IgD-negative memory B cell (primary cell): ENCODE measurements around the gene SLC39A11. TPM values are rescaled to one million over a fixed set of nuclear protein-coding genes. Genes with fewer than 3 reads are reported as not detected.

Source experiments
- H3K27ac Mint-ChIP-seq, 3 donors: one replicate each; pipeline ENCODE4 v1.8.0; 2020 to 2022; ENCODE audit warnings: mild to moderate bottlenecking in 3 of 3, mixed read lengths in 3 of 3, moderate library complexity in 1 of 3
- H3K27me3 Mint-ChIP-seq: one replicate; pipeline ENCODE4 v1.8.0; 2021; ENCODE audit warnings: mixed read lengths
- H3K36me3 Mint-ChIP-seq: one replicate; pipeline ENCODE4 v1.8.0; 2020; ENCODE audit warnings: mild to moderate bottlenecking, mixed read lengths
- H3K4me1 Mint-ChIP-seq, 3 donors: one replicate each; pipeline ENCODE4 v1.8.0; 2020 to 2022; ENCODE audit warnings: mixed read lengths in 3 of 3, mild to moderate bottlenecking in 1 of 3
- H3K4me3 Mint-ChIP-seq, 4 donors: one replicate each; pipeline ENCODE4 v1.8.0; 2020 to 2022; ENCODE audit warnings: mild to moderate bottlenecking in 4 of 4, mixed read lengths in 4 of 4, moderate library complexity in 3 of 4
- H3K9me3 Mint-ChIP-seq, 3 donors: one replicate each; pipeline ENCODE4 v1.8.0; 2020 to 2021; ENCODE audit warnings: mixed read lengths in 3 of 3, mild to moderate bottlenecking in 1 of 3
- polyA plus RNA-seq: library from polyadenylated mRNA; unstranded; fragments of 300-500 nt; fragmentation: Illumina TruSeq; gene quantifications from one replicate; pipeline ENCODE4 v1.2.3, GENCODE V29; 2021

SLC39A11 gene
- polyA plus RNA-seq, 1 donor from 2014 or later: 13.7 TPM

DNA sequence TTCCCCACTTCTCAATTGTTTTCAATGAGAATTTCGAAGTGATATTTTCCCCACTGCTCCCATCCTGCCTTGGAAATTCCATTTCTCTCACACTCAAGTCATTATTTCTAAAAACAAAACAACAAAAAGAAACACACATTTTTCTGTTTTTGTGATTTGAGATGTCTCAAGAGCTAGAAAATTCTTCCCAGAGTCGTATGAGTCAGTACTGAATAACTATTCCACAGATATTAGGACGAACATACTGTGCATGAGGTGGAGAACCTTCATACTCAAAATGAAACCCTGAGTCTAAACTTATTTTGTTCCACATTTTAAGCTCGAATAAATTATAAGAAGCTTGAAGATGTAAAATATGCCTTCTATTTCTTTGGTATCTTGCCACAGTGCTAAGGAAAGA lies 204.6 kb downstream of the SLC39A11 start:
- Mint-ChIP-seq H3K4me1 (peaks cover 0 to 2% (median 0%) of the 10 kb centered on the region in 3 donors), H3K27ac (peak overlapping the region in 1 of 3 donors; percentile 20), H3K36me3 (peaks cover 34% of the 10 kb centered on the region), H3K27me3 (no peaks in the 10 kb centered on the region), H3K4me3 (no peak overlapping the region), H3K9me3 (no peaks in the 10 kb centered on the region)

DNA sequence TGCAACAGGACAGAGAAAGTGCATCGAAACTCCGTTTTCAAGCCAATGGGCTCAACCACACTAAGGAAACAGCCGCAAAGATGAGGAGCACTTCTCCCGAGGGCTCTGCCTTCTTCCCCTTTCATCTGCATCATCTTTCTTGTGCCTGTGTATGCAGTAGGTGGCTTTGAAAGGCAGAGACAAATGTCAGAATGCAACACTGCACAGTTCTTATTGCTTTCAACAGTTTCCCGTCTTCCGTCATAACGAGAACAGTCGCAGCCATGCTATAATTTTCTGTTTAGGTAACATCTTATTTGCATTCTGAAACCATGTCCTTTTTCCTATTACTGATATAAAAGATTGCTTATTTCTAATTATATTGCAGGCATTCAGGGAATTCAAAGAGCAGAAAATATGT lies 205.2 kb downstream of the SLC39A11 start:
- H3K4me1 Mint-ChIP-seq: peaks cover 0 to 2% (median 0%) of the 10 kb centered on the region in 3 donors
- no peak overlapping the region for H3K4me3 Mint-ChIP-seq
- peaks cover 0 to 3% (median 0%) of the 10 kb centered on the region in 3 donors for H3K9me3 Mint-ChIP-seq
- H3K27ac Mint-ChIP-seq: no peak overlapping the region
- H3K27me3 Mint-ChIP-seq: no peaks in the 10 kb centered on the region
- H3K36me3 Mint-ChIP-seq: peaks cover 39% of the 10 kb centered on the region

DNA sequence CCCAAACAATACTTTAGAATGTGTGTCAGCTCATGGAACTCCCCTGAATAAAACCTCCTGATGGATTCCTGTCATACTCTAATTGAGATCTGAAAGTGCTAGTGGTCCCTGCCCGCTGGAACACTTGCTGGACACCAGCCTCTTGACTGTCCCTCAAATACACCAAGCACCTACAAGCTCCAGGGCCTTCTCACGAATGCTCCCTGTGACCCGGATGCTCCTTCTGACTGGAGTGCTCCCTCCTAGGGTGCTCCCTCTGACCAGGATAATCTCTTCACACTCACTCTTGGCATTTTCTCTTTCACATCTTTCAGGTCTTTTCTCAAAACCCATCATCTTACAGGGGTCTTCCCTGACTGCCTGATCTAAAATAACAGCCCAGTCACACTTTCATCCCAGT lies 205.9 kb downstream of the SLC39A11 start:
- H3K27ac Mint-ChIP-seq: no peak overlapping the region
- H3K36me3 Mint-ChIP-seq: peaks cover 46% of the 10 kb centered on the region
- peaks cover 0 to 2% (median 0%) of the 10 kb centered on the region in 3 donors for H3K4me1 Mint-ChIP-seq
- no peak overlapping the region for H3K4me3 Mint-ChIP-seq
- no peaks in the 10 kb centered on the region for H3K27me3 Mint-ChIP-seq
- H3K9me3 Mint-ChIP-seq: peaks cover 0 to 4% (median 0%) of the 10 kb centered on the region in 3 donors

DNA sequence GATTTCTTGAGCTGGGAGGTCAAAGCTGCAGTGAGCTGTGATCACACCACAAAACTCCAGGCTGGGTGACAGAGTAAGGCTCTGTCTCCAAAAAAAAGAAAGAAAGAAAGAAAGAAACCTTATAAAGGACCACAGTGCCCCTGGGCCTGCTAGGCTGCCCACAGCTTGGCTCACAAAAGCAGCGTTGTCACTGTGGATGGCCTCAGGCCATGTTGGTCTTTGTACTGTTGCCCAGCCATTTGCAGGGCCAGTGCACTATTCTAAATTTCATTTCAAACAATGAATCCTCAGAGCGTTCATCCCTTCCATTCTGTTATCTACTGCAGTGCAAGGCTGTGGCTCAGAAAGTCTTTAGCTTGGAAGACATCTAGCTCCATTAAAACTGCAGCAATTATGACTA lies 208.4 kb downstream of the SLC39A11 start:
- Mint-ChIP-seq H3K4me3 (no peak overlapping the region), H3K27me3 (no peaks in the 10 kb centered on the region), H3K36me3 (peaks cover 45% of the 10 kb centered on the region), H3K9me3 (peaks cover 6 to 9% (median 7%) of the 10 kb centered on the region in 3 donors), H3K4me1 (peaks cover 0 to 2% (median 0%) of the 10 kb centered on the region in 3 donors), H3K27ac (no peak overlapping the region)

DNA sequence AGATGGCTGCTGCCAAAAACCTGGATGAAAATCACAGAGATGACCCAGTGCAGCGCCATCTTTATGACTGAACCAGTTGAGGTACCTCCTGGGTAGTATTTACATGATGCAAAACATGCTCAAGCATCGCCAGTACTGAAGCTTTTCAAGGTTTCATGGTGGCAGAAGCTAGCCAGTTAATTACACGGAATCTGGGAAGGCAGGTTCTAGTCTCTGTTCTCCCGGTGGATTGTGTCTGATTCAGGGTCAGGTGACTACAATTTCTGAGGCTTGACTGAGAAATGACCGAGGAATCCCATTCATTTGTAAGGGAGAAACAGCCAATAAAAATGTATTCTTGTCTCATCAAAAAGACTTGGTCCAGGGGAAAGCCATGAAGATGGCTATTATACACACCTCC lies 209.1 kb downstream of the SLC39A11 start:
- no peaks in the 10 kb centered on the region for H3K27me3 Mint-ChIP-seq
- H3K4me1 Mint-ChIP-seq: peaks cover 0 to 2% (median 0%) of the 10 kb centered on the region in 3 donors
- H3K36me3 Mint-ChIP-seq: peaks cover 48% of the 10 kb centered on the region
- H3K27ac Mint-ChIP-seq: no peak overlapping the region
- H3K4me3 Mint-ChIP-seq: no peak overlapping the region
- peaks cover 7 to 12% (median 9%) of the 10 kb centered on the region in 3 donors for H3K9me3 Mint-ChIP-seq

DNA sequence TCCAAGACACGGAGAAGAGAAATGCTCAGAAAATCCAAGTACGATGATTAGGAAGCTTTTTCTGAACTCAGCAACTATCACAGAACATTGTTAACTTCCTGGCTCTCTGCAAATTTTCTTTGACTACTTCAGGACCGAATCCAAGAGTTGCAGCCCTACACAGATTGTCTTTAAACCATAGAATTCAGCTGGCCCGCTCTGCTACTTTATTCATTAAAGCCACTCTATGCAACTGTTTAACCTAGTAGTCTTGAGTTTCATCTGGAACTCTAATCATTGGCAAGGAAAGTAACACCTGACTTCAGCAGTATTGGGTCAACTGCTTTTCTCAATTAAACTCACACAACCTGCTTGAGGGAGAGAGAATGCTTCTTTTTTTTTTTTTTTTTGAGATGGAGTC lies 210.1 kb downstream of the SLC39A11 start:
- no peak overlapping the region for H3K27ac Mint-ChIP-seq
- H3K4me1 Mint-ChIP-seq: peaks cover 0 to 2% (median 0%) of the 10 kb centered on the region in 3 donors
- H3K27me3 Mint-ChIP-seq: no peaks in the 10 kb centered on the region
- H3K9me3 Mint-ChIP-seq: peaks cover 7 to 14% (median 12%) of the 10 kb centered on the region in 3 donors
- H3K36me3 Mint-ChIP-seq: peaks cover 47% of the 10 kb centered on the region
- no peak overlapping the region for H3K4me3 Mint-ChIP-seq

DNA sequence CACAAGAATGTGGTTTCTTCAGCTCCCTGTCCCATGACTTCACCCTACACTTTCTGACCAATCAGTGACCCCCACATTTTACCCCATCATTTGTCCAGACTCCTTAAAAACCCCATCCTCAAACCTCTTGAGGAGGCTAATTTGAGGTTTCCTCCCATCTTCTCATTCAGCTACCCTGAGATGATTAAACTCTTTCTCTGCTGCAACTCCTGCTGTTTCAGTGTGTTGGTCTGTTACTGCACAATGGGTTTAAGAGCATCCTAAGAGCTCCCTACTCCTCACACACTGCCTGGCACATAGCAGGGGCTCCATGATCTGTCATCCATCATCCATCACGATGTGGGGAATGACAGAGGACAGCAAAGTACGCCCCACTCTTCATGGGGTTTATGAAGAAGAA lies 212.6 kb downstream of the SLC39A11 start:
- no peaks in the 10 kb centered on the region for H3K27me3 Mint-ChIP-seq
- H3K9me3 Mint-ChIP-seq: peaks cover 15 to 35% (median 27%) of the 10 kb centered on the region in 3 donors
- no peaks in the 10 kb centered on the region for H3K4me1 Mint-ChIP-seq
- H3K36me3 Mint-ChIP-seq: peaks cover 44% of the 10 kb centered on the region
- H3K4me3 Mint-ChIP-seq: peak overlapping the region in 1 of 4 donors; percentile 37
- no peak overlapping the region for H3K27ac Mint-ChIP-seq

DNA sequence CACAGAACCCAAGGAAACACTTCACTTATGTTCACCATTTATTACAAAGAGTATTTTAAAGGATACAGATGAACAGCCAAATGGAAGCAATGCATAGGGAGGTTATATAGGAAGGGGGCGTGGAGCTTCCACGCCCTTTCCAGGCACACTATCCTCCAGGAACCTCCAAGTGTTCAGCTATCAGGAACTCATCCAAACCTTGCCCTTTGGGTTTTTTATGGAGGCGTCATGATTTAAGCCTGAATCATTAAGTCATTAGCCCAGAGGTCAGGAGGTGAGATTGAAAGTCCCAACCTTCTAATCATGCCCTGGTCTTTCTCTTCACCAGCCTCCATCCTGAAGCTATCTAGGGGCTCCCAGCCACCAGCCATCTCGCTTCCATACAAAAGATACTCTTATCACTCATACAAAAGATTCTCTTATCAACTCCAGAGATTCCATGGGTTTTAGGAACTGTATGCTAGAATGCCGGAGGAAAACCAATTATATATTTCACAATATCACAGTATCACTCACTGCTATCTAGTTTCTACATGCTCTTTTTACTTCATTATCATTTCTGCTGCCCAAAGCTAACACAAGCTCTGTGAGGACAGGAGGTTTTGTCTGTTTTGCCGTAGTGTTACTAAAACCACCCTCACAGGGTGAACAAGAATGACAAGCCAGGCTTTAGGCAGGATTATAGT lies 213.4 kb downstream of the SLC39A11 start:
- peaks cover 49% of the 10 kb centered on the region for H3K36me3 Mint-ChIP-seq
- H3K4me3 Mint-ChIP-seq: no peak overlapping the region
- H3K9me3 Mint-ChIP-seq: peaks cover 15 to 35% (median 27%) of the 10 kb centered on the region in 3 donors
- no peak overlapping the region for H3K27ac Mint-ChIP-seq
- H3K27me3 Mint-ChIP-seq: no peaks in the 10 kb centered on the region
- no peaks in the 10 kb centered on the region for H3K4me1 Mint-ChIP-seq

DNA sequence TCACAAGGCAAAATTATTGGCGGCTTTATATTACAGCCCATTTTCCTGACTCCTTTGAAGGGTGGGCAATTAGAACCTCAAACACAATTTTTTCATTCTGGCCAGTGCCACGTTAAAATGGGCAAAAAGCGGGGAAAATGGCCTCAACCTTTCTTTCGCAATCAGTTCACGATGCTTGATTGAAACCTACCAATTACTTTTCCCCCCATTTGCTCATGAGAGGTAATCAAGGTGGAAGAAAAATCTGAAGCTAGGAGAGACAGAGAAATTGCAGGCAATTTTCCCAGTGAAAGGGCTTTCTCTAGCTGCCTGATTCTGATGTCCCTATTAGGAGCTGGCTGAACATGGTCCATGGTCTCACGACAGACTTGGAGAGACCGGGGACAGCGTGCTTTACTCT lies 215.1 kb downstream of the SLC39A11 start:
- Mint-ChIP-seq H3K4me3 (no peak overlapping the region), H3K4me1 (no peaks in the 10 kb centered on the region), H3K9me3 (peaks cover 15 to 42% (median 31%) of the 10 kb centered on the region in 3 donors), H3K27ac (no peak overlapping the region), H3K27me3 (no peaks in the 10 kb centered on the region), H3K36me3 (peaks cover 34% of the 10 kb centered on the region)

DNA sequence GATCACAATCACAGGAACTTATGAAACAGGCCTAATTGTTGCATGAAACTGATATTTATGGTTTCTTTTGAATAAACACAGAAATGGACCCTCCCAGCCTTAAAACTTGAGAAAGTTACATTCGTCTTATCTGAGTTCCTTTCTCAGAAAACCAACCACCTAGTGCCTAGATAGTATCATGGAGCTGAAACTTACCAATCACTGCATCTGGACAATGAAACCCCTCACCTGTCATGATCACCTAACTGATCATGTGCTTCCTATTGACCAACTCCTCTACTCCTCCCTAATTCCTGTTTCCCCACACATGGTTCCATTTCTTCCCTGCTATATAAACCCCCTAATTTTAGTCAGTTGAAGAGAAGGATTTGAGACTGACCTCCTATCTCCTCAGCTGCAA lies 216.1 kb downstream of the SLC39A11 start:
- Mint-ChIP-seq H3K36me3 (peaks cover 26% of the 10 kb centered on the region), H3K27ac (no peak overlapping the region), H3K4me1 (no peaks in the 10 kb centered on the region)

DNA sequence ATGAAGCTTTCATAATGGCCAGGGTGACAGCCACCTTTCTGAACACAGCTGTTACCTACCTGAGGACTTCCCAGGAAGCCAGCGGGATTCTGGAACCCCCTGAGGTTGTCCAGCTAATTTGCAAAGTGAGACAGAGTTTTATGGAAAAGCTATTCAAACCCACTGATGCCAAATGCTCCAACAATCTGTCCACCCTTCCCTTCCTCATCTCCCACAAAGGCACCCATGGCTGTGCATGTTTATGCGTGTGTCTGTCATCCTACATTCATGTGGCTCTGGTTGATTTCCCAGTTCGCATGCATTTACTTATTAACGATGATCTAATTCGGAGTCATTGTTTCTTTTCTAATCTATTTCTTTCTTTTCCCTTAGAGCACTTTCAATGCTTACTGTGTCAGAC lies 217.1 kb downstream of the SLC39A11 start:
- Mint-ChIP-seq H3K27ac (no peak overlapping the region), H3K36me3 (peaks cover 22% of the 10 kb centered on the region), H3K4me1 (no peaks in the 10 kb centered on the region), H3K9me3 (peaks cover 15 to 40% (median 29%) of the 10 kb centered on the region in 3 donors), H3K4me3 (no peak overlapping the region), H3K27me3 (no peaks in the 10 kb centered on the region)

More for the DNA sequence above, 216.1 kb downstream of the SLC39A11 start:
- Mint-ChIP-seq H3K9me3 (peaks cover 15 to 40% (median 31%) of the 10 kb centered on the region in 3 donors), H3K4me3 (no peak overlapping the region), H3K27me3 (no peaks in the 10 kb centered on the region)

DNA sequence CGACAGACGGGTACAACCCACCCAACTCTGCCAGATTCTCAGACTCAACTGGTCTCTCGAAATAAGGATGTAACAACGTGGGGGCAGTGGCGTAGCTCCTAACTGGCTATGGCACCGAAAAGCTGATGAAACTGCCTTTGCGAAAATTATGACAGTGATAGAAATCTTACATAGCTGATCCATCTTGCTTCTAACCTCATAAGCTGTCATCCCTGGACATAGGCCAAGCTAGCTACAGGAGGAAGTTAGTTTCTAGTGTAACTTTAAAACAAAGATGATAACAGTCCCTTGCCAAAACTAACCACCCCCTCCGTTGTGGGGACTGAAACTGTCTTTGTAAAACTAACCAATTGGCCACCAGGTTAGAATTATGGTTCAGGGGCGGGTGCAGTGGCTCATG lies 220.1 kb downstream of the SLC39A11 start:
- H3K36me3 Mint-ChIP-seq: peaks cover 9% of the 10 kb centered on the region
- no peak overlapping the region for H3K27ac Mint-ChIP-seq
- peaks cover 0 to under 1% (median 0%) of the 10 kb centered on the region in 3 donors for H3K4me1 Mint-ChIP-seq
- H3K9me3 Mint-ChIP-seq: peaks cover 8 to 29% (median 19%) of the 10 kb centered on the region in 3 donors
- H3K4me3 Mint-ChIP-seq: no peak overlapping the region
- no peaks in the 10 kb centered on the region for H3K27me3 Mint-ChIP-seq

DNA sequence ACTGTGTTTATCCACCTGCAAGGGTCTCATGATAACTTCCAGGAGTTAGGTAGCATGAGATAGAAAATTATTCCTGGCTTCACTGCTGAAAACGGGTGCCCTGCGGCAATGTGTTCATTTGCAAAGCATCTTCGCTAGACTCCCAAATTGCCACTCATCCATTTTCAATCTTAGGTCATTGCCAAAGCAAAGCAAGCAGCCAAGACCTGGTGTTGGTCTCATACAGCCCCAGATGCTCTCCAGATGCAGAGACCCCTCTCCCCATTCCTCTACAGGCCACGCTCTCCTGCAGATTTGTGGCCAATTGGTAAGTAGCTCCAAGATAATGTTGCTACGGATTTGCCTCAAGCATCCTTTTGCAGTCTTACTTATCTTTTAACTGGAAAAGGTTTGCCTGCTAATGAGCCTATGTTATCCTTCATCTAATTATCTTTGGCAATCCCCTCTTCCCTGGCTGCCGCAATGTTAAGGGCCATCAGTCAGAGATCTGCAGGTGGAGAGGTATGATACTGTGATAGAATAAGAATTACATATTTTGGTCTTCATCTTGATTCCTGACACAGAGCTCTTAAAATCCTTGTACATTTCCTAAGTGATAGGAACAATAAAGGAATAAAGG lies 222.0 kb downstream of the SLC39A11 start:
- peaks cover 0 to 5% (median 0%) of the 10 kb centered on the region in 3 donors for H3K4me1 Mint-ChIP-seq
- no peaks in the 10 kb centered on the region for H3K27me3 Mint-ChIP-seq
- H3K27ac Mint-ChIP-seq: no peak overlapping the region
- H3K4me3 Mint-ChIP-seq: no peak overlapping the region
- H3K9me3 Mint-ChIP-seq: peaks cover 0 to 10% (median 10%) of the 10 kb centered on the region in 3 donors
- peaks cover 8% of the 10 kb centered on the region for H3K36me3 Mint-ChIP-seq

DNA sequence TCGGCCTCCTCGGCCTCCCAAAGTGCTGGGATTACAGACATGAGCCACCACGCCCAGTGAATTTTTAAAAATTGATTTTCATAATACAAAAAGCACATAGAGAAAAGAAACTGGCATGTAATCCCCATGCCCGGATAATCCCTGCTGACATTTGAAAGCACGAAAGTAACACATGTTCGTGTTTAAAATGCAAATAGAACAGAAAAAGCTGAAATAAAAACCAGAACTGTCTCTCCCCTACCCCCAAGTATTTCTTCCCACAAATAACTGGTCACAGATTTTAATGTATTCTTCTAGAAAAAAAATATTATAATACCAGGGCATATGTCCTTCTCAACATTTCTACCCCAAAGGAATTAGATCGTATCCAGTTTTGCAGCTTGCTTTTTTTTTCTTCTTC lies 222.9 kb downstream of the SLC39A11 start:
- H3K36me3 Mint-ChIP-seq: peaks cover 9% of the 10 kb centered on the region
- no peak overlapping the region for H3K27ac Mint-ChIP-seq
- peaks cover 0 to 5% (median 0%) of the 10 kb centered on the region in 3 donors for H3K4me1 Mint-ChIP-seq
- H3K4me3 Mint-ChIP-seq: peak overlapping the region in 1 of 4 donors; percentile 12
- H3K27me3 Mint-ChIP-seq: no peaks in the 10 kb centered on the region
- peaks cover 0 to 9% (median 8%) of the 10 kb centered on the region in 3 donors for H3K9me3 Mint-ChIP-seq

DNA sequence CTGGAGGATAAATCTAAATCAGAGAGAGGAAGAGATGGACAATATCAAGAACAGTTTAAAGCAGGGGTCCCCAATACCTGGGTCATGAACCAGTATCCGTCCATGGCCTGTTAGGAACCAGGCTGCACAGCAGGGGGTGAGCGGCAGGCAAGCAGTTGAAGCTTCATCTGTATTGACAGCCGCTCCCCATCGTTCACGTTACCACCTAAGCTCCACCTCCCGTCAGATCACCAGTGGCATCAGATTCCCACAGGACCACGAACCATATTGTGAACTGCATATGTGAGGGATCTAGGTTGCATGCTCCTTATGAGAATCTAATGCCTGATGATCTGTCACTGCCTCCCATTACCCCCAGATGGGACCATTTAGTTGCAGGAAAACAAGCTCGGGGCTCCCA lies 226.5 kb downstream of the SLC39A11 start:
- H3K4me1 Mint-ChIP-seq: peaks cover 0 to 8% (median 0%) of the 10 kb centered on the region in 3 donors
- H3K27me3 Mint-ChIP-seq: no peaks in the 10 kb centered on the region
- no peak overlapping the region for H3K4me3 Mint-ChIP-seq
- H3K36me3 Mint-ChIP-seq: peaks cover 13% of the 10 kb centered on the region
- H3K27ac Mint-ChIP-seq: no peak overlapping the region
- peaks cover 0 to 4% (median 0%) of the 10 kb centered on the region in 3 donors for H3K9me3 Mint-ChIP-seq
